Fibroblast of lung (primary cell): Measurements from ENCODE around the gene CASP1. TPM values are rescaled to one million over a fixed set of nuclear protein-coding genes. Genes with fewer than 3 reads are reported as not detected.
A peak's percentile ranks its signal among the peaks of the same experiment; 100 is the strongest.
"Not testable (repeated sequence)": the region's sequence is repeated elsewhere in the genome, so short reads cannot be mapped to it uniquely, and the experiment has no call there.

Source experiments
- DNase-seq, 2 donors: peaks; one replicate each; pipeline versions ENCODE4 v3.0.0 to v3.0.0-alpha.2; 2010; ENCODE audit warnings: low read depth in 2 of 2
- H2AFZ ChIP-seq: 2 replicates; pipeline ENCODE4 v1.5.1; 2012; ENCODE audit warnings: low read length, control low read depth, inconsistent platforms
- H3K27ac ChIP-seq: 2 replicates; pipeline ENCODE4 v1.5.1; 2011; ENCODE audit warnings: low read length, control low read depth; ENCODE audit not compliant: insufficient read depth
- H3K27me3 ChIP-seq: 2 replicates; pipeline ENCODE4 v1.5.1; 2011; ENCODE audit warnings: mild to moderate bottlenecking, low read length; ENCODE audit not compliant: control insufficient read depth, insufficient read depth
- H3K36me3 ChIP-seq: 2 replicates; pipeline ENCODE4 v1.5.1; 2011; ENCODE audit warnings: low read length; ENCODE audit not compliant: control insufficient read depth, insufficient read depth
- H3K4me1 ChIP-seq: 2 replicates; pipeline ENCODE4 v1.5.1; 2011; ENCODE audit warnings: low read length; ENCODE audit not compliant: control insufficient read depth, insufficient read depth; ENCODE audit errors: extremely low read depth
- H3K4me2 ChIP-seq: 2 replicates; pipeline ENCODE4 v1.5.1; 2011; ENCODE audit warnings: low read length, control low read depth; ENCODE audit not compliant: insufficient read depth; ENCODE audit errors: extremely low read depth
- H3K4me3 ChIP-seq, 4 experiments: fragments of 200-600 bp in 1 of 4; sonication (generic) in 1 of 4; replicated peaks in 1 of 4; 2 replicates each; pipeline ENCODE4 v1.5.1; 2011 to 2016; ENCODE audit warnings: low read length in 4 of 4, low read depth in 3 of 4, mild to moderate bottlenecking in 3 of 4, control low read depth in 2 of 4, inconsistent platforms in 1 of 4, mixed read lengths in 1 of 4; ENCODE audit not compliant: insufficient read depth in 1 of 4; ENCODE audit errors: control extremely low read depth in 1 of 4
- H3K79me2 ChIP-seq: 2 replicates; pipeline ENCODE4 v1.5.1; 2012; ENCODE audit warnings: mild to moderate bottlenecking, low read length, inconsistent platforms; ENCODE audit not compliant: control insufficient read depth, insufficient read depth
- H3K9ac ChIP-seq: 2 replicates; pipeline ENCODE4 v1.5.1; 2011; ENCODE audit warnings: mild to moderate bottlenecking, low read length, control low read depth; ENCODE audit not compliant: insufficient read depth
- H3K9me3 ChIP-seq: 2 replicates; pipeline ENCODE4 v1.5.1; 2012; ENCODE audit warnings: low read depth, low read length; ENCODE audit not compliant: control insufficient read depth, insufficient read depth
- H4K20me1 ChIP-seq: 2 replicates; pipeline ENCODE4 v1.5.1; 2011; ENCODE audit warnings: low read length; ENCODE audit not compliant: control insufficient read depth, insufficient read depth; ENCODE audit errors: extremely low read depth
- CTCF ChIP-seq, 2 donors: IDR thresholded peaks in 1 of 2; conservative IDR thresholded peaks in 1 of 2; 1 replicate in 1 of 2; 2 replicates in 1 of 2; pipeline ENCODE4 v1.5.1; 2011 to 2012; ENCODE audit warnings: low read length in 2 of 2, control low read depth in 1 of 2, inconsistent platforms in 1 of 2, low read depth in 1 of 2, mild to moderate bottlenecking in 1 of 2
- EZH2 ChIP-seq: IDR thresholded peaks from 2 replicates; pipeline ENCODE4 v1.5.1; 2012; ENCODE audit warnings: low read length, control low read depth, mild to moderate bottlenecking; ENCODE audit errors: missing control alignments
- polyA plus RNA-seq, 2 donors: library from polyadenylated mRNA; depleted of rRNA in 1 of 2; stranded (reverse) in 1 of 2; unstranded in 1 of 2; fragments of >200 nt; gene quantifications; 2 replicates each; pipeline ENCODE4 v1.2.1, GENCODE V29; 2011 to 2012; ENCODE audit warnings: missing spikeins in 1 of 2
- total RNA-seq: library from RNA; depleted of rRNA; stranded (reverse); fragments of >200 nt; gene quantifications from 2 replicates; pipeline ENCODE4 v1.2.1, GENCODE V29; 2014

Gene CASP1
- total and polyA plus RNA-seq, 2 donors (not counting 1 experiment from before 2014, with no cell fraction given), result 49.9 to 115 TPM

DNA sequence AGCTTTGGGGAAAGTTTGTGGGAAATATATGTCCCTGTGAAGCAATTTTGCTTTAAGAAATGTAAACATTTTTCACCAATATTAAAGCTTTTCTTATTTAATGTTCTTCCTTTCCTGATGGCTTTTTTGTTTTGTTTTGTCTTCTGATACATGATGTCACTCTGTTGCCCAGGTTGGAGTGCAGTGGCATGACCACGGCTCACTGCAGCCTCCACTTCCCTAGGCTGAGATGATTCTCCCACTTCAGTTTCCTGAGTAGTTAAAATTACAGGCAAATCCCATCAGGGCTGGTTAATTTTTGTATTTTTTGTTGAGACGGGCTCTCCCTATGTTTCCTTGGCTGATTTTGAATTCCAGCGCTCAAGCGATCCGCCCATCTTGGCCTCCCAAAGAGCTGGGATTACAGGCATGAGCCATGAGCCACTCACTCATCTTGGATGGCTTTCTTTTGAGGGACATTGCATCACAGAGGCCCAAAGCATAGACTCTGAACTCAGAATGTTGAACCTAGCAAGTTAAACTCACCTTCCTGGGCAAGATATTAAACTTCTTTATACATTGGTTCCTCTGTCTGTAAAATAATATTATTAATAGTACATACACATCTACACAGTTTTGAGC lies 10.8 kb upstream of the CASP1 start:
- no peak overlapping the region for H2AFZ ChIP-seq

GRCh38 chr11:105044557-105045524 lies 9.9 kb upstream of the CASP1 start, which contains the start of gene CARD16:
Gene CARD16 (minus strand): TSS chr11:105045335. CDS start chr11:105045297, 38 bp downstream.
- peak; percentile 62 to 91 for DNase-seq

More for the DNA sequence above, 10.8 kb upstream of the CASP1 start:
- TF ChIP-seq EZH2 (no peak), CTCF (conservative IDR thresholded peaks at IDR 0.05 in 1 of 2, IDR thresholded peaks at IDR 0.05 in 1 of 2; ENCODE audit: low read depth in 1 of 2, low read length in 2 of 2) (no peak)
- H3K4me3 ChIP-seq, result peak overlapping the region in 2 of 4 experiments; percentile 67 to 70
- H3K4me1 ChIP-seq, result peaks cover 7% of the 10 kb centered on the region
- peaks cover 9% of the 10 kb centered on the region for H3K79me2 ChIP-seq
- H3K4me2 ChIP-seq, result peak overlapping the region; percentile 5
- H3K9me3 ChIP-seq, result no peaks in the 10 kb centered on the region
- DNase-seq, result no peak
- no peak overlapping the region for H3K9ac ChIP-seq
- no peaks in the 10 kb centered on the region for H4K20me1 ChIP-seq
- peak overlapping the region; percentile 29 for H3K27ac ChIP-seq
- H3K27me3 ChIP-seq, result no peaks in the 10 kb centered on the region
- H3K36me3 ChIP-seq, result no peaks in the 10 kb centered on the region

DNA sequence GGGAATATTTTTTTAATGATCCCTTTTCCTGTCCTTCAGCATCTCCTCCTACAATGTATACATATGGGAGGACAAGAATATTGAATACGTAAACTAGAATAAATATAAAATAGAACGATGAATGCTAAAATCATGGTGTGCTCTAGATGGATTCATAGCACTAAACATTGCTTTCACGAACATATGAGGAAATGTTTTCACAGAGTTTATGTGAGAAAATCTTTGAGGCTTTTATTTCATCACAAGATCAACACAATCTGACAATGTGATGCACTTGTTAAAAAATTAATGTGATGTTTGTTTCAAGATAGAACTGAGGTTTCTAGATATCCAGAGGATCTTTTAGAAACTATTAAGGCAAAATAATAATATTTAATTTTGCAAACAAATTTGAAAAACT lies 7.2 kb upstream of the CASP1 start:
- no peaks in the 10 kb centered on the region for H3K27me3 ChIP-seq
- H3K79me2 ChIP-seq, result peaks cover 9% of the 10 kb centered on the region
- H3K4me3 ChIP-seq, result peak overlapping the region in 3 of 4 experiments; percentile 34 to 70 (median 67)
- no peak for DNase-seq
- no peaks in the 10 kb centered on the region for H3K9me3 ChIP-seq
- no peak overlapping the region for H3K9ac ChIP-seq
- peaks cover 7% of the 10 kb centered on the region for H3K4me1 ChIP-seq
- TF ChIP-seq CTCF (conservative IDR thresholded peaks at IDR 0.05 in 1 of 2, IDR thresholded peaks at IDR 0.05 in 1 of 2; ENCODE audit: low read depth in 1 of 2, low read length in 2 of 2) (no peak), EZH2 (no peak)
- no peaks in the 10 kb centered on the region for H4K20me1 ChIP-seq
- no peak overlapping the region for H2AFZ ChIP-seq
- H3K36me3 ChIP-seq, result no peaks in the 10 kb centered on the region
- H3K27ac ChIP-seq, result no peak overlapping the region
- no peak overlapping the region for H3K4me2 ChIP-seq

More at GRCh38 chr11:105044557-105045524, 9.9 kb upstream of the CASP1 start, which contains the start of gene CARD16:
- not testable (repeated sequence) for H3K79me2 ChIP-seq, H4K20me1 ChIP-seq, H3K36me3 ChIP-seq, H3K4me1 ChIP-seq, H3K27me3 ChIP-seq, H3K9me3 ChIP-seq
- H3K9ac ChIP-seq, result peak within 1 kb of the TSS; percentile 37
- peak within 1 kb of the TSS; percentile 29 for H3K27ac ChIP-seq
- H2AFZ ChIP-seq, result peak within 1 kb of the TSS; percentile 17
- peak within 1 kb of the TSS; percentile 72 for H3K4me2 ChIP-seq
- H3K4me3 ChIP-seq, result peak within 1 kb of the TSS; percentile 41 to 70 (median 54)
